ENCODE data around the gene CCDC28B.

- no peak for TF ChIP-seq POLR2A (IDR thresholded peaks at IDR 0.05)
- TF ChIP-seq CTCF (IDR thresholded peaks at IDR 0.05), result no peak
These were observed 42.0 kb downstream of the CCDC28B start for GRCh38 chr1:32242341-32242851.

All from testis (tissue), 2 donors.